ENCODE data around the gene REPS2. TPM values are rescaled to one million over a fixed set of nuclear protein-coding genes. Genes with fewer than 3 reads are reported as not detected.

Gene REPS2
- total RNA-seq, 4 donors from 2014 or later = 2.9 to 10.8 (median 6.7) TPM

GRCh38 chrX:16994736-16995135 lies 48.3 kb downstream of the REPS2 start:
- no peak overlapping the region for H3K4me3 ChIP-seq (ENCODE audit: low read depth, poor library complexity, severe bottlenecking)
- TF ChIP-seq CTCF (IDR thresholded peaks at IDR 0.05) (no peak), POLR2A (IDR thresholded peaks at IDR 0.05) (no peak)
- WGBS, 2 donors = 85 to 97% methylated on average over 2 of the region's 2 CpGs
- intact Hi-C loops (cut with DNase I; ENCODE audit: low total_unique reads) = no loop called here
- no peak for DNase-seq (ENCODE audit: low spot score in 2 of 2)

DNA sequence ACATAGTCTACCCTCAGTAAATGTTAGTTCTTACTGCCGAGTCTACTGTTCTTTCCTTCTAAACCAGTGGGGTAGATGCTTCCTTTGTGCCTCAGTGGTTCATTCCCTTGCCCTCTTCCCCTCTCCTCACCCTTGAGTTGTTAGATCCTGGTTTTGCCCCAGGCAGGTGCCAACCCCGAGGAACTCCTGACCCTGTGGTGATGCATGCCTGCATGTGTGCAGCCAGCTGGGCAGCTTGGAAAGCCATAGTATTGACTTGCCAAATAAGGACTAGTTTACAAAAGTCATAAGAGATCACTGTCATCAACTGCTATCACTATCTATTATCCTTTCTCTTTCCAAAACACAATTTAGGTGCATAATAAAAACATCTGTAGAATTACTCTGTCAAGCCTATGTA lies 50.9 kb downstream of the REPS2 start:
- DNase-seq (ENCODE audit: low spot score in 2 of 2) = no peak
- intact Hi-C loops (cut with DNase I; ENCODE audit: low total_unique reads) = no loop called here
- WGBS, 2 donors = 49 to 52% methylated on average over 2 of the region's 2 CpGs
- no peak overlapping the region for H3K4me3 ChIP-seq (ENCODE audit: low read depth, poor library complexity, severe bottlenecking)
- no peak for TF ChIP-seq CTCF (IDR thresholded peaks at IDR 0.05)
- no peak for TF ChIP-seq POLR2A (IDR thresholded peaks at IDR 0.05)

- no peak overlapping the region for H3K4me3 ChIP-seq (ENCODE audit: low read depth, poor library complexity, severe bottlenecking)
- DNase-seq (ENCODE audit: low spot score in 2 of 2) = no peak
- TF ChIP-seq POLR2A (IDR thresholded peaks at IDR 0.05) = no peak
- TF ChIP-seq CTCF (IDR thresholded peaks at IDR 0.05) = no peak
Measured at GRCh38 chrX:16999275-16999674, 52.8 kb downstream of the REPS2 start.

DNA sequence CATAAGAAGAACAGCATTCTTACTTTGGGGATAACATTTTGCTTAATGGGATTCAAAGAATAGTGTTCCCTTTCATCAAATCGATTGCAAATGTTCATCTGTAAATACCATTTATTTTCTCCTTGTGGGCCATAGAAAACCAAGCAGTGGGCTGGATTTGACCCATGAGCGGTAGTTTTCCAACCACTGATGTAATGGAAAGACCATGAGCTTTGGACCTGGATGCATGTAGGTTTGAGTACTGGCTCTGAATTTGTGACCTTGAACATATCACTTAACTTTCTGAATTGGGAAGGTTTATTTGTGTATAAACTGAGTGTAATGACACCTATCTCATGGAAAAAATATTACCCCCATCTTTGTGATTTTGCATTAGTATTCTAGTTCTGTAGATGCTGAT lies 54.3 kb downstream of the REPS2 start:
- TF ChIP-seq CTCF (IDR thresholded peaks at IDR 0.05) = no peak
- no peak for TF ChIP-seq POLR2A (IDR thresholded peaks at IDR 0.05)
- WGBS, 2 donors = 81 to 96% methylated on average over 2 of the region's 2 CpGs
- intact Hi-C loops (cut with DNase I; ENCODE audit: low total_unique reads) = no loop called here
- no peak for DNase-seq (ENCODE audit: low spot score in 2 of 2)
- H3K4me3 ChIP-seq (ENCODE audit: low read depth, poor library complexity, severe bottlenecking) = no peak overlapping the region

More at GRCh38 chrX:16999275-16999674, 52.8 kb downstream of the REPS2 start:
- intact Hi-C loops (cut with DNase I; ENCODE audit: low total_unique reads) = no loop called here

DNA sequence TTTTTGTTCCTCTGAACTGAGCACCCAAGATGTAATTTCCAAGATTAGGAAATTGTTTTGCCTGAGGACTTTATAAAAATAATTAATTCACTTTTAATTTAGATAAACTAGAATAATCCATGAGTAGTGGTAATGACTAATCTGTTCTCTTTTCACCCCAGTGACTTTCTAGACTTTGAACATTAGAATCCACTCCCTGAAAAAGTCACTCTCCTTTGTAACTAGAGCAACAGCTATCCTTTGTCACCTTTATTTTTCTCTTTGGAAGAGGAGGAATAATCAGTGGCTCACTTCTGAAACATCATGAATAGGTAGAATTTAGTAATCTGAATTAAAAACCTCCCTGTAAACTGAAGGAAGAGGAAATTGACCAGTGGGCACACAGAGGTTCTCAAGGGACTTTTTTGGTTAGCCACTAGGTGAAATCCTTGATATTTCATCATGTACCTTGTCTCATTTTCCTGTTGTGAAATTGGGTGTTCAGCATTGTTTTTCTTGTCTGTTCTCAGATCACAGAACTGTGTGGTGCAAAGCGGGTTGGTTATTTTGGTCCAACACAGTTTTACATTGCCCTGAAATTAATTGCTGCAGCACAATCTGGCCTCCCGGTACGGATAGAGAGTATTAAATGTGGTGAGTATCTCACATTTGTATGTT lies 59.4 kb downstream of the REPS2 start:
- intact Hi-C loops (cut with DNase I; ENCODE audit: low total_unique reads) = no loop called here
- H3K4me3 ChIP-seq (ENCODE audit: low read depth, poor library complexity, severe bottlenecking) = no peak overlapping the region
- WGBS, 2 donors = 77 to 86% methylated on average over 3 of the region's 3 CpGs
- TF ChIP-seq CTCF (IDR thresholded peaks at IDR 0.05) = no peak
- TF ChIP-seq POLR2A (IDR thresholded peaks at IDR 0.05) = no peak
- DNase-seq (ENCODE audit: low spot score in 2 of 2) = no peak
